Loucy (cell line): Measurements from ENCODE around the gene TPGS1.

Experiments
- CTCF ChIP-seq: fragments of 200-600 bp; sonication (generic); conservative IDR thresholded peaks from 2 replicates; pipeline ENCODE4 v1.5.1; 2014; ENCODE audit warnings: mild to moderate bottlenecking, antibody characterized with exemption, low read length
- EZH2phosphoT487 ChIP-seq: fragments of 200-600 bp; IDR thresholded peaks from 2 replicates; pipeline ENCODE4 v1.6.1; 2018; ENCODE audit warnings: antibody characterized with exemption, mild to moderate bottlenecking, moderate library complexity, borderline replicate concordance

GRCh38 chr19:511101-511851 is 4.0 kb downstream of the TPGS1 start:
- TF ChIP-seq CTCF (no peak), EZH2phosphoT487 (no peak)
